Neural cell (in vitro differentiated cells): ENCODE data around the gene ADAP2. TPM values are rescaled to one million over a fixed set of nuclear protein-coding genes. Genes with fewer than 3 reads are reported as not detected.

Experiments used
- H2AFZ ChIP-seq: fragments of 200-600, 300-800 bp; sonication (generic), shearing (Covaris generic); 2 replicates; pipeline ENCODE4 v1.6.0; 2014; ENCODE audit warnings: low read depth, mild to moderate bottlenecking, antibody characterized with exemption, low read length, moderate library complexity
- H3F3A ChIP-seq: fragments of 200-600 bp; shearing (Covaris generic); 2 replicates; pipeline ENCODE4 v1.6.1; 2016; ENCODE audit warnings: mild to moderate bottlenecking, moderate library complexity, mixed read lengths, antibody characterized with exemption, low read length; ENCODE audit not compliant: insufficient read depth, poor library complexity, severe bottlenecking
- H3K27ac ChIP-seq: fragments of 200-600, 300-800 bp; sonication (generic), shearing (Covaris generic); 2 replicates; pipeline ENCODE4 v1.5.1; 2014; ENCODE audit warnings: mild to moderate bottlenecking, low read length, moderate library complexity
- H3K27me3 ChIP-seq: fragments of 300-800, 200-600 bp; sonication (generic), shearing (Covaris generic); 2 replicates; pipeline ENCODE4 v1.6.0; 2014; ENCODE audit warnings: mild to moderate bottlenecking, low read depth, low read length, moderate library complexity; ENCODE audit not compliant: insufficient read depth
- H3K36me3 ChIP-seq: fragments of 300-800, 200-600 bp; sonication (generic), shearing (Covaris generic); 2 replicates; pipeline ENCODE4 v1.5.1; 2014; ENCODE audit warnings: mild to moderate bottlenecking, antibody characterized with exemption, low read length, moderate library complexity; ENCODE audit not compliant: insufficient read depth
- H3K4me2 ChIP-seq: fragments of 300-800, 200-600 bp; sonication (generic), shearing (Covaris generic); 2 replicates; pipeline ENCODE4 v1.6.0; 2014; ENCODE audit warnings: mild to moderate bottlenecking, low read length
- H3K4me3 ChIP-seq: fragments of 300-800, 200-600 bp; sonication (generic), shearing (Covaris generic); 2 replicates; pipeline ENCODE4 v1.5.1; 2014; ENCODE audit warnings: mild to moderate bottlenecking, low read length, moderate library complexity
- H3K79me2 ChIP-seq: fragments of 200-600 bp; shearing (Covaris generic); replicated peaks from 2 replicates; pipeline ENCODE4 v1.6.0; 2014; ENCODE audit warnings: mild to moderate bottlenecking, low read length, moderate library complexity; ENCODE audit not compliant: insufficient read depth
- H3K9ac ChIP-seq: fragments of 300-800, 200-600 bp; sonication (generic), shearing (Covaris generic); 2 replicates; pipeline ENCODE4 v1.6.1; 2016; ENCODE audit warnings: mild to moderate bottlenecking, low read length, mixed read lengths
- H3K9me2 ChIP-seq: fragments of 200-600 bp; shearing (Covaris generic); 2 replicates; pipeline ENCODE4 v1.6.1; 2016; ENCODE audit warnings: mild to moderate bottlenecking, low read length, mixed read lengths; ENCODE audit not compliant: insufficient read depth
- H3K9me3 ChIP-seq: fragments of 200-600, 300-800 bp; sonication (generic), shearing (Covaris generic); 2 replicates; pipeline ENCODE4 v1.6.1; 2016; ENCODE audit warnings: mild to moderate bottlenecking, mixed run types, low read length, moderate library complexity, mixed read lengths
- H4K20me1 ChIP-seq: fragments of 200-600 bp; shearing (Covaris generic); 2 replicates; pipeline ENCODE4 v1.6.1; 2016; ENCODE audit warnings: mild to moderate bottlenecking, mixed run types; ENCODE audit not compliant: insufficient read depth
- CTCF ChIP-seq: fragments of 450-650 bp; IDR thresholded peaks from 2 replicates; pipeline ENCODE4 v1.5.1; 2014; ENCODE audit warnings: antibody characterized with exemption, mild to moderate bottlenecking, moderate library complexity; ENCODE audit not compliant: poor library complexity, severe bottlenecking
- EP300 ChIP-seq: fragments of 450-650 bp; conservative IDR thresholded peaks from 2 replicates; pipeline ENCODE4 v1.6.1; 2014; ENCODE audit warnings: antibody characterized with exemption, mild to moderate bottlenecking, moderate library complexity; ENCODE audit not compliant: poor library complexity, severe bottlenecking
- EZH2 ChIP-seq: fragments of 200-600, 300-800 bp; shearing (Covaris generic), sonication (generic); IDR thresholded peaks from 2 replicates; pipeline ENCODE4 v1.6.1; 2014; ENCODE audit warnings: antibody characterized with exemption, low read length, borderline replicate concordance, mild to moderate bottlenecking; ENCODE audit not compliant: insufficient read depth, poor library complexity, severe bottlenecking
- MXI1 ChIP-seq: fragments of 450-650 bp; conservative IDR thresholded peaks from 2 replicates; pipeline ENCODE4 v1.6.1; 2014; ENCODE audit warnings: antibody characterized with exemption, mild to moderate bottlenecking; ENCODE audit not compliant: poor library complexity, severe bottlenecking
- POLR2AphosphoS5 ChIP-seq: IDR thresholded peaks from 2 replicates; pipeline ENCODE4 v1.6.1; 2012
- RAD21 ChIP-seq: fragments of 450-650 bp; conservative IDR thresholded peaks from 2 replicates; pipeline ENCODE4 v1.6.1; 2014; ENCODE audit warnings: antibody characterized with exemption, mild to moderate bottlenecking, moderate library complexity
- REST ChIP-seq: IDR thresholded peaks from 2 replicates; pipeline ENCODE4 v1.6.1; 2012; ENCODE audit warnings: borderline replicate concordance
- SMC3 ChIP-seq: fragments of 450-650 bp; conservative IDR thresholded peaks from 2 replicates; pipeline ENCODE4 v1.6.1; 2014; ENCODE audit warnings: antibody characterized with exemption, mild to moderate bottlenecking, moderate library complexity; ENCODE audit not compliant: poor library complexity
- TAF1 ChIP-seq: IDR thresholded peaks from 2 replicates; pipeline ENCODE4 v1.6.1; 2012; ENCODE audit warnings: low read depth
- polyA plus RNA-seq: library from polyadenylated mRNA; depleted of rRNA; stranded (reverse); fragments of >200 nt; gene quantifications from 2 replicates; pipeline ENCODE4 v1.2.3, GENCODE V29; 2014

ADAP2 gene
- polyA plus RNA-seq, 1 donor from 2014 or later: 0.92 TPM

GRCh38 chr17:30886187-30886586 lies 35.6 kb upstream of the ADAP2 start (continued):
- no peak for TF ChIP-seq MXI1

DNA sequence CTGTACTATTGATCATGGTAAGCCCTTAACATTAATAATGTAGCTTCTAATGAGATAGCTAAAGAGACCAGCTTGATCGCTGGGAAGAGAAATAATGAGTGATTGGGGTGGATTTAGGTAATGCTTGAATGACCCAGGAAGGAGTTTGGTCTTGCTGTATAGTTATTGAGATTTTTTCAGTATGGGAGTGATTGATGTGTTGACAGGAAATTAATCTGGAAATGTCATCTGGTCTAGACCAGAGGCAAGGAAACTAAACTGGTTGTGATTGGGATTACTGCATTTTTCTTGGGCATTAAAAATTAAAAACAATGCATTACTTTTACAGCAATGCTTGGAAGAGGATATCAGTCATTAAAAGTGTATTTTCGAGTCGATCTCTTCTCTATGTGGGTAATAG lies 27.5 kb upstream of the ADAP2 start:
- Histone ChIP-seq H3K4me3 (no peak overlapping the region), H3K27ac (no peak overlapping the region), H4K20me1 (no peaks in the 10 kb centered on the region), H3K9me3 (no peaks in the 10 kb centered on the region), H3F3A (no peaks in the 10 kb centered on the region), H3K36me3 (no peaks in the 10 kb centered on the region), H3K9ac (no peak overlapping the region), H2AFZ (no peak overlapping the region), H3K9me2 (no peaks in the 10 kb centered on the region), H3K79me2 (no peaks in the 10 kb centered on the region), H3K27me3 (no peaks in the 10 kb centered on the region), H3K4me2 (no peak overlapping the region)
- TF ChIP-seq POLR2AphosphoS5: no peak
- TF ChIP-seq MXI1: no peak
- TF ChIP-seq CTCF: no peak
- TF ChIP-seq RAD21: no peak
- no peak for TF ChIP-seq REST
- TF ChIP-seq EP300: no peak
- TF ChIP-seq EZH2: no peak
- no peak for TF ChIP-seq SMC3
- TF ChIP-seq TAF1: no peak

DNA sequence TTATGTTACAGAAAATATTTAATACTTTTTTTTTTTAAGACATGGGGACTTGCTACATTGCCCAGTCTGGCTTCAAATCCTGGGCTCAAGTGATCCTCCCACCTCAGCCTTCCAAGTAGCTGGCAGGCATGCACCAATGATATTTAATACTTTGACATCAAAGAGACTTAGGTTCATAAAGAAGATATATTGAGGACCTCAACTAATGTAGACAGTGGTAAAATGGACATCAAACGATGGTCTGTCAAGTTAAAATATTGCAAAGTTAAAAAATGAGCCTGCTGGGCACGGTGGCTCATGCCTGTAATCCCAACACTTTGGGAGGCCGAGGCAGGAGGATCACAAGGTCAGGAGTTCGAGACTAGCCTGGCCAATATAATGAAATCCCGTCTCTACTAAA lies 24.4 kb upstream of the ADAP2 start:
- Histone ChIP-seq H3K79me2 (no peaks in the 10 kb centered on the region), H3K27ac (no peak overlapping the region), H3F3A (no peaks in the 10 kb centered on the region), H3K4me2 (no peak overlapping the region), H2AFZ (no peak overlapping the region), H3K9me3 (no peaks in the 10 kb centered on the region), H3K4me3 (no peak overlapping the region), H3K36me3 (no peaks in the 10 kb centered on the region), H4K20me1 (no peaks in the 10 kb centered on the region), H3K9me2 (no peaks in the 10 kb centered on the region), H3K9ac (no peak overlapping the region), H3K27me3 (no peaks in the 10 kb centered on the region)
- TF ChIP-seq EZH2 (no peak), MXI1 (no peak), POLR2AphosphoS5 (no peak), SMC3 (no peak), EP300 (no peak), REST (no peak), TAF1 (no peak), RAD21 (no peak), CTCF (no peak)
